Vagina (tissue), 2 donors: Measurements from ENCODE around the gene DLL1.

Experiments
- CTCF ChIP-seq, 3 experiments: fragments of 450-650 bp in 2 of 3; fragments of 200-600 bp in 1 of 3; sonication (generic) in 1 of 3; IDR thresholded peaks; one replicate each; pipeline ENCODE4 v1.5.1; 2017 to 2019; ENCODE audit warnings: antibody characterized with exemption in 3 of 3, mild to moderate bottlenecking in 2 of 3, moderate library complexity in 2 of 3
- POLR2AphosphoS5 ChIP-seq, 2 donors: sonication (generic); formaldehyde crosslinking; IDR thresholded peaks; one replicate each; pipeline ENCODE4 v1.9.0; 2017; ENCODE audit warnings: antibody characterized with exemption in 2 of 2, mild to moderate bottlenecking in 2 of 2, low read depth in 1 of 2; ENCODE audit not compliant: insufficient read depth in 1 of 2

GRCh38 chr6:170234419-170234818 is 56.5 kb downstream of the DLL1 start:
- TF ChIP-seq CTCF (IDR thresholded peaks at IDR 0.05) (no peak), POLR2AphosphoS5 (IDR thresholded peaks at IDR 0.05; ENCODE audit: insufficient read depth in 1 of 2, low read depth in 1 of 2) (no peak)
